OCI-LY3 (cell line): ENCODE data around the gene LYZL2.
"Not testable (repeated sequence)": the region's sequence is repeated elsewhere in the genome, so short reads cannot be mapped to it uniquely, and the experiment has no call there.

ENCODE experiments used
- EZH2phosphoT487 ChIP-seq: fragments of 200-600 bp; shearing (Covaris generic); IDR thresholded peaks from 2 replicates; pipeline ENCODE4 v1.6.1; 2018; ENCODE audit warnings: antibody characterized with exemption, mixed run types, low read depth
- TF ChIP-seq, protein P1 (sequence below): fragments of 200-600, 300-600 bp; sonication (generic); IDR thresholded peaks from 2 replicates; pipeline ENCODE4 v1.5.1; 2014; ENCODE audit warnings: antibody characterized with exemption, low read length, low read depth

DNA sequence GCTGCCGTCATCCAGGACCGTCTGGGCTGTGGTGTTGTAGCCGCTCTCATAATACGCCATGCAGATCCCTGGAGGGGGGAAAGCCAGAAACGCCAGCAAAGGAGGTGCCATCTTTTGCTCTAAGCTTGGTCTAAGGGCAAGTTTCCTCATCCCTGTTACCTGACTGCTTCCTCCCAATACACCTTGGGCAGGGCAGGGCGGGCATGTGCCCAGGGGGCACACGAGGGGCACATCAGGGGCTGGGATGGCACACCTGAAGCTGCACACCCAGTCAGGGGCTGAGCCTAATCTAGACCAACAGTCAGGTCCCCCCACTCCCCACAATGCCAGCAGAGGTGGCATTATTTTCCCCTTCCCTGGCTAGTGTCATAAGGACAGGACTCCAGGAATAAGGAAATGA, 3.4 kb downstream of the LYZL2 start:
- TF ChIP-seq, protein P1, sequence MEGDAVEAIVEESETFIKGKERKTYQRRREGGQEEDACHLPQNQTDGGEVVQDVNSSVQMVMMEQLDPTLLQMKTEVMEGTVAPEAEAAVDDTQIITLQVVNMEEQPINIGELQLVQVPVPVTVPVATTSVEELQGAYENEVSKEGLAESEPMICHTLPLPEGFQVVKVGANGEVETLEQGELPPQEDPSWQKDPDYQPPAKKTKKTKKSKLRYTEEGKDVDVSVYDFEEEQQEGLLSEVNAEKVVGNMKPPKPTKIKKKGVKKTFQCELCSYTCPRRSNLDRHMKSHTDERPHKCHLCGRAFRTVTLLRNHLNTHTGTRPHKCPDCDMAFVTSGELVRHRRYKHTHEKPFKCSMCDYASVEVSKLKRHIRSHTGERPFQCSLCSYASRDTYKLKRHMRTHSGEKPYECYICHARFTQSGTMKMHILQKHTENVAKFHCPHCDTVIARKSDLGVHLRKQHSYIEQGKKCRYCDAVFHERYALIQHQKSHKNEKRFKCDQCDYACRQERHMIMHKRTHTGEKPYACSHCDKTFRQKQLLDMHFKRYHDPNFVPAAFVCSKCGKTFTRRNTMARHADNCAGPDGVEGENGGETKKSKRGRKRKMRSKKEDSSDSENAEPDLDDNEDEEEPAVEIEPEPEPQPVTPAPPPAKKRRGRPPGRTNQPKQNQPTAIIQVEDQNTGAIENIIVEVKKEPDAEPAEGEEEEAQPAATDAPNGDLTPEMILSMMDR, result not testable (repeated sequence)
- not testable (repeated sequence) for TF ChIP-seq EZH2phosphoT487
